B cell (primary cell): ENCODE measurements around the gene LSM3. TPM values are rescaled to one million over a fixed set of nuclear protein-coding genes. Genes with fewer than 3 reads are reported as not detected.

Source experiments
- ATAC-seq: fragments of 200-7000 bp; cut with Tn5 transposase; one replicate; pipeline ENCODE4 v1.10.0; 2021; ENCODE audit warnings: low read depth, mild to moderate bottlenecking, moderate number of reproducible peaks, moderate library complexity
- CTCF ChIA-PET: fragments of 350-600 bp; sonication (Branson Sonifier 250); formaldehyde crosslinking; loops from one replicate; lab custom pipeline; 2021; ENCODE audit warnings: antibody characterized with exemption, inconsistent platforms; lab: Charles Lee
- POLR2A ChIA-PET: fragments of 350-600 bp; sonication (Branson Sonifier 250); formaldehyde crosslinking; loops from one replicate; lab custom pipeline; 2021; ENCODE audit warnings: antibody characterized with exemption; lab: Charles Lee
- DNase-seq: peaks from one replicate; pipeline ENCODE4 v3.0.0; 2013
- H2AFZ ChIP-seq: 2 replicates; pipeline ENCODE4 v1.6.1; 2012; ENCODE audit warnings: mild to moderate bottlenecking, low read depth, low read length; ENCODE audit not compliant: insufficient read depth, poor library complexity, severe bottlenecking
- H3K27ac ChIP-seq, 2 donors: 1 replicate in 1 of 2; 2 replicates in 1 of 2; pipeline ENCODE4 v1.5.1; 2012 to 2013; ENCODE audit warnings: low read length in 2 of 2, mild to moderate bottlenecking in 2 of 2, moderate library complexity in 1 of 2
- H3K27me3 ChIP-seq, 4 experiments: fragments of 200-600 bp in 1 of 4; sonication (generic) in 1 of 4; replicated peaks in 1 of 4; 1 replicate in 2 of 4; 2 replicates in 2 of 4; pipeline versions ENCODE4 v1.6.1 to v1.7.0; 2013 to 2016; ENCODE audit warnings: low read length in 3 of 4, mild to moderate bottlenecking in 2 of 4, mixed read lengths in 1 of 4, moderate library complexity in 1 of 4; ENCODE audit not compliant: insufficient read depth in 4 of 4, control insufficient read depth in 3 of 4; ENCODE audit errors: control extremely low read depth in 1 of 4
- H3K36me3 ChIP-seq, 2 experiments: replicated peaks in 1 of 2; 1 replicate in 1 of 2; 2 replicates in 1 of 2; pipeline versions ENCODE4 v1.6.1 to v1.7.1; 2013; ENCODE audit warnings: low read length in 1 of 2; ENCODE audit not compliant: insufficient read depth in 2 of 2, control insufficient read depth in 1 of 2; ENCODE audit errors: control extremely low read depth in 1 of 2, extremely low read depth in 1 of 2
- H3K4me1 ChIP-seq, 2 donors: fragments of 200-600 bp in 1 of 2; sonication (generic) in 1 of 2; 1 replicate in 1 of 2; 2 replicates in 1 of 2; pipeline versions ENCODE4 v1.5.1 to v1.6.1; 2013 to 2017; ENCODE audit warnings: low read length in 2 of 2; ENCODE audit not compliant: control insufficient read depth in 2 of 2, insufficient read depth in 2 of 2
- H3K4me2 ChIP-seq: replicated peaks from 2 replicates; pipeline ENCODE3; 2012; ENCODE audit warnings: mild to moderate bottlenecking, low read depth, low read length; ENCODE audit not compliant: poor library complexity, severe bottlenecking
- H3K4me3 ChIP-seq, 5 experiments: fragments of 200-600 bp in 1 of 5; sonication (generic) in 1 of 5; 1 replicate in 3 of 5; 2 replicates in 2 of 5; pipeline versions ENCODE4 v1.5.1 to v1.7.0; 2011 to 2016; ENCODE audit warnings: low read length in 4 of 5, mild to moderate bottlenecking in 4 of 5, low read depth in 2 of 5, control low read depth in 1 of 5, moderate library complexity in 1 of 5; ENCODE audit not compliant: insufficient read depth in 1 of 5; ENCODE audit errors: control extremely low read depth in 1 of 5, extremely low read depth in 1 of 5
- H3K79me2 ChIP-seq: fragments of 200-600 bp; sonication (generic); one replicate; pipeline ENCODE4 v1.6.0; 2016; ENCODE audit warnings: low read length; ENCODE audit not compliant: control insufficient read depth, insufficient read depth
- H3K9ac ChIP-seq: fragments of 200-600 bp; sonication (generic); 2 replicates; pipeline ENCODE4 v1.6.1; 2017; ENCODE audit warnings: mild to moderate bottlenecking, low read length, moderate library complexity
- H3K9me3 ChIP-seq, 3 donors: one replicate each; pipeline versions ENCODE4 v1.6.1 to v1.7.1; 2013; ENCODE audit warnings: low read length in 2 of 3; ENCODE audit not compliant: control insufficient read depth in 2 of 3, insufficient read depth in 1 of 3; ENCODE audit errors: control extremely low read depth in 1 of 3
- H4K20me1 ChIP-seq: 2 replicates; pipeline ENCODE4 v1.6.0; 2012; ENCODE audit warnings: mild to moderate bottlenecking, low read length; ENCODE audit not compliant: insufficient read depth, control insufficient read depth, poor library complexity, severe bottlenecking
- H3K27ac Mint-ChIP-seq: one replicate; pipeline ENCODE4 v1.8.0; 2021; ENCODE audit warnings: mixed read lengths
- H3K27me3 Mint-ChIP-seq: one replicate; pipeline ENCODE4 v1.8.0; 2021; ENCODE audit warnings: mixed read lengths
- H3K4me1 Mint-ChIP-seq: one replicate; pipeline ENCODE4 v1.8.0; 2021; ENCODE audit warnings: mixed read lengths
- H3K4me3 Mint-ChIP-seq: one replicate; pipeline ENCODE4 v1.8.0; 2021; ENCODE audit warnings: mixed read lengths
- H3K9me3 Mint-ChIP-seq: one replicate; pipeline ENCODE4 v1.8.0; 2022; ENCODE audit warnings: mixed read lengths; ENCODE audit not compliant: insufficient read depth
- EZH2 ChIP-seq: IDR thresholded peaks from 2 replicates; pipeline ENCODE4 v1.6.1; 2012; ENCODE audit warnings: borderline replicate concordance, low read depth, mild to moderate bottlenecking, moderate library complexity, low read length; ENCODE audit not compliant: insufficient read depth, poor library complexity, severe bottlenecking
- WGBS: methylation state at CpG from one replicate; pipeline ENCODE4 v1.1.5; 2013; ENCODE audit warnings: missing lambda C conversion rate; ENCODE audit not compliant: insufficient coverage; 5-methylcytosine and 5-hydroxymethylcytosine counted together
- intact Hi-C: fragments of 100-400 bp; cut with micrococcal nuclease; formaldehyde crosslinking; loops from one replicate; pipeline ENCODE4 v1.10.0; 2022
- polyA plus RNA-seq: library from polyadenylated mRNA; depleted of rRNA; stranded (reverse); fragments of >200 nt; gene quantifications from 2 replicates; pipeline ENCODE4 v1.2.3, GENCODE V29; 2012
- total RNA-seq, 2 donors: library from RNA; stranded (reverse); fragments of 120-200 nt in 1 of 2; gene quantifications; 1 replicate in 1 of 2; 2 replicates in 1 of 2; pipeline versions ENCODE4 v1.2.3 to v1.2.4, GENCODE V29; 2013 to 2022
- TF ChIP-seq, protein P1 (sequence below): fragments of 200-600 bp; IDR thresholded peaks from one replicate; pipeline ENCODE4 v1.8.0; 2022; ENCODE audit warnings: antibody characterized with exemption, mild to moderate bottlenecking

Gene LSM3
- total and polyA plus RNA-seq, 2 donors (not counting 1 experiment from before 2014, with no cell fraction given): 2.8 to 10.0 TPM

DNA sequence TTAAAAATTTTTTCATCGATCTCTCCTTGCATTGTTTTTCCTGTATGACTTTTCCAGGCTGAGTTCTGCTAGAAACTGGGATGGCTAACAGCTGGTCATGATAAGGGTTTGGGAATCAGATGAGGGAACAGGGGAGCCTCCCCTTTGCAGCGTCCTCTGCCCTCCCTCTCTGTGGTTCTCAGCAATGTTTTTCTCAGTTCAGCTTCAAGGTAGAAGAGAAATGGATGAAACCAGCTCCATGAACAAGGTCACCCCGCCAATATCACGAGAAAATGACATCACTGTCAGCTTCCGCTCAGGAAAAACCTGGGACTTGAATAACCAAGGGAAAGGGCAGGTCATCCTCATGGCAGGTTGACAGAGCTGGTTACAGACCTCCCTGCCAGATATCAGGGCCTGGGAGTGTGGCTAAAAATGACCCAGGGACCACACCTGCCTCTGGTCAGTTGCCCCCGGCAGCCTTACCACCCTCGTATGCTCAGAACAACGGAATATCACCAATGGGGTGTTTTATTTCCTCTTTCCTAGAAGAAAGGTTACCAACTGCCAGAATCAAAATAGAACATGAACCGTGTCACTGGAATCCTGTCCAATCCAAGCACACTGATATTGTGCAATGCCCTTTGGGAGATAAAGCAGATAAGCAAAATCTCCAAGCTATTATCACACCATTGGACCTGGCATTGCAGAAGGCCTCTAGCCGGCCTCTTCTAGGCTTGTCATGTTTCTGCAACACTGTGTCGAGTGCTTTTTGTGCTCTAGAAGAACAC lies 26.1 kb downstream of the LSM3 start:
- Histone ChIP-seq H4K20me1 (no peaks in the 10 kb centered on the region), H3K9me3 (no peaks in the 10 kb centered on the region), H3K79me2 (no peaks in the 10 kb centered on the region), H3K4me1 (no peaks in the 10 kb centered on the region), H3K27me3 (no peaks in the 10 kb centered on the region), H3K4me2 (no peak overlapping the region), H3K36me3 (peaks cover 0 to under 1% of the 10 kb centered on the region in 2 experiments), H2AFZ (no peak overlapping the region), H3K4me3 (no peak overlapping the region), H3K27ac (no peak overlapping the region), H3K9ac (no peak overlapping the region)
- H3K4me3 Mint-ChIP-seq: no peak overlapping the region
- H3K27ac Mint-ChIP-seq: no peak overlapping the region
- ATAC-seq (no peak), DNase-seq (no peak)
- H3K4me1 Mint-ChIP-seq: peaks cover 2% of the 10 kb centered on the region
- WGBS: 70% methylated on average over 9 of the region's 11 CpGs
- POLR2A ChIA-PET: interaction anchor here (0.6 kb wide), 1 partner anchor 229 kb away, joined by 3 read pairs; no protein-coding TSS in a partner anchor
- H3K9me3 Mint-ChIP-seq: no peaks in the 10 kb centered on the region
- CTCF ChIA-PET: interaction anchor here (0.7 to 4.5 kb wide), 20 partner anchors 7 to 1645 kb away, joined by 3 to 52 read pairs (median 5); partner anchors contain the start of gene TMEM43
- intact Hi-C loops: no loop called here
- H3K27me3 Mint-ChIP-seq: no peaks in the 10 kb centered on the region
- TF ChIP-seq EZH2: no peak
- TF ChIP-seq, protein P1, sequence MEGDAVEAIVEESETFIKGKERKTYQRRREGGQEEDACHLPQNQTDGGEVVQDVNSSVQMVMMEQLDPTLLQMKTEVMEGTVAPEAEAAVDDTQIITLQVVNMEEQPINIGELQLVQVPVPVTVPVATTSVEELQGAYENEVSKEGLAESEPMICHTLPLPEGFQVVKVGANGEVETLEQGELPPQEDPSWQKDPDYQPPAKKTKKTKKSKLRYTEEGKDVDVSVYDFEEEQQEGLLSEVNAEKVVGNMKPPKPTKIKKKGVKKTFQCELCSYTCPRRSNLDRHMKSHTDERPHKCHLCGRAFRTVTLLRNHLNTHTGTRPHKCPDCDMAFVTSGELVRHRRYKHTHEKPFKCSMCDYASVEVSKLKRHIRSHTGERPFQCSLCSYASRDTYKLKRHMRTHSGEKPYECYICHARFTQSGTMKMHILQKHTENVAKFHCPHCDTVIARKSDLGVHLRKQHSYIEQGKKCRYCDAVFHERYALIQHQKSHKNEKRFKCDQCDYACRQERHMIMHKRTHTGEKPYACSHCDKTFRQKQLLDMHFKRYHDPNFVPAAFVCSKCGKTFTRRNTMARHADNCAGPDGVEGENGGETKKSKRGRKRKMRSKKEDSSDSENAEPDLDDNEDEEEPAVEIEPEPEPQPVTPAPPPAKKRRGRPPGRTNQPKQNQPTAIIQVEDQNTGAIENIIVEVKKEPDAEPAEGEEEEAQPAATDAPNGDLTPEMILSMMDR: no peak

DNA sequence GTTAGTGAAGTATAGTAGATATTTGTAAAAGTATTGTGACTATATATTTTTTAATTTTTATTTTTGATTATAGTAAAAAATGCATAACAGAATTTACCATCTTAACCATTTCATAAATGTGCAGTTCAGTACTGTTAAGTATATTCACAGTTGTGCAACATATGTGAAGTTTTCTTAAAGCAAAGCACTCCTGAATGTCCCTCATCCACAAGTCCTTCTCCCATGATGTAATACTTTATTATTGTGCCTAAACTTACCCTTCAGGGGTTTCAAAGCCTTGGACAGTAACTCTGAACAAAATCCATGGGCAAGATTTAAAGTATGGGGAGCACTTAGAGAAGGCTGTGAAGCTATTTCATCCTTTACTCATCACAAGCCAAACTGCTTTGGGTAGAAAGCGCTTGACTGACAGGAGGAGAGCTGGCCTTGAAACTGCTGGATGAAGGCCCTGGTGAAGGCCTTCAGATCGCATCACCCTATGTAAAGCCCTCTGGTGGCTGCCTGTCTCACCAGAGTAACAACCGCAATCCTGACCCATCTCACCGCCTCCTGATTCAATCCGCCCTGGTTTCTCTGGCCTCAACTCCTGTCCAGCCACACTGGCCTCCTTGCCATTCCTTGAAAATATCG lies 28.0 kb downstream of the LSM3 start:
- H3K36me3 ChIP-seq: no peaks in the 10 kb centered on the region
- 93% methylated on average over 6 of the region's 6 CpGs for WGBS
- Mint-ChIP-seq H3K27me3 (no peaks in the 10 kb centered on the region), H3K9me3 (no peaks in the 10 kb centered on the region), H3K4me3 (no peak overlapping the region), H3K27ac (no peak overlapping the region), H3K4me1 (peaks cover 2% of the 10 kb centered on the region)
- no peaks in the 10 kb centered on the region for H4K20me1 ChIP-seq
- POLR2A ChIA-PET: no interaction called here
- H3K27me3 ChIP-seq: no peaks in the 10 kb centered on the region
- H2AFZ ChIP-seq: no peak overlapping the region
- H3K9me3 ChIP-seq: no peaks in the 10 kb centered on the region
- H3K4me1 ChIP-seq: no peaks in the 10 kb centered on the region
- TF ChIP-seq, protein P1: no peak
- TF ChIP-seq EZH2: no peak
- no peak overlapping the region for H3K4me2 ChIP-seq
- ATAC-seq (no peak), DNase-seq (no peak)
- CTCF ChIA-PET: interaction anchor here (1.3 kb wide), 1 partner anchor 55 kb away, joined by 4 read pairs; no protein-coding TSS in a partner anchor
- H3K4me3 ChIP-seq: no peak overlapping the region
- H3K9ac ChIP-seq: no peak overlapping the region
- intact Hi-C loops: no loop called here
- H3K27ac ChIP-seq: no peak overlapping the region
- no peaks in the 10 kb centered on the region for H3K79me2 ChIP-seq
